GM18858 (cell line): ENCODE data around the gene OR10G6.
"Not testable (repeated sequence)": the region's sequence is repeated elsewhere in the genome, so short reads cannot be mapped to it uniquely, and the experiment has no call there.

ENCODE experiments used
- ATAC-seq: cut with Tn5 transposase; IDR thresholded peaks from one replicate; pipeline ENCODE4 v1.9.1; 2021; ENCODE audit not compliant: unreplicated experiment

Gene OR10G6, protein sequence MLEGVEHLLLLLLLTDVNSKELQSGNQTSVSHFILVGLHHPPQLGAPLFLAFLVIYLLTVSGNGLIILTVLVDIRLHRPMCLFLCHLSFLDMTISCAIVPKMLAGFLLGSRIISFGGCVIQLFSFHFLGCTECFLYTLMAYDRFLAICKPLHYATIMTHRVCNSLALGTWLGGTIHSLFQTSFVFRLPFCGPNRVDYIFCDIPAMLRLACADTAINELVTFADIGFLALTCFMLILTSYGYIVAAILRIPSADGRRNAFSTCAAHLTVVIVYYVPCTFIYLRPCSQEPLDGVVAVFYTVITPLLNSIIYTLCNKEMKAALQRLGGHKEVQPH

GRCh38 chr11:123995119-123995518 lies at the start of gene OR10G6:
Gene OR10G6 (minus strand): TSS chr11:123995161. CDS start chr11:123995161, 0 bp downstream.
- ATAC-seq, result no peak

- no peak for ATAC-seq
These were observed 48.5 kb upstream of the OR10G6 start for GRCh38 chr11:124043420-124043819.

- no peak for ATAC-seq
These were observed 46.3 kb upstream of the OR10G6 start, which contains the start of gene OR10G7 for GRCh38 chr11:124041254-124041653. Gene OR10G7 (minus strand): TSS chr11:124041325. CDS start chr11:124039001, 2,324 bp downstream.

DNA sequence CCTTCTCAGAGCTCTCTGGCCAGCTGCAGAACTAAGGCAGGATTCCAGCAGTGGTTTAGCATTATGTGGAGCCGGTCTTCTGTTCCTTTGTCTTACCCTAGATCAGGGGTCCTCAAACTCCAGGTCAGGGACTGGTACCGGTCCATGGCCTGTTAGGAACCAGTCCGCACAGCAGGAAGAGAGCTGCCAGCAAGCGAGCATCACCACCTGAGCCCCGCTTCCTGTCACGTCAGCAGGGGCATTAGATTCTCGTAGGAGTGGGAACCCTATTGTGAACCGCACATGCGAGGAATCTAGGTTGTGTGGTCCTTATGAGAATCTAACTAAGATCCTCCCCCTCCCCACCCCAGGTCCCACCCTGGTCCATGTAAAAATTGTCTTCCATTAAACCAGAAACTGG lies 44.6 kb upstream of the OR10G6 start:
- no peak for ATAC-seq

GRCh38 chr11:124036666-124037065 lies 41.7 kb upstream of the OR10G6 start:
- ATAC-seq, result no peak

GRCh38 chr11:124026498-124026897 lies 31.5 kb upstream of the OR10G6 start, which contains the start of gene OR10G8:
Gene OR10G8 (plus strand): TSS chr11:124026798. CDS start chr11:124029623, 2,825 bp downstream.
- ATAC-seq, result no peak

GRCh38 chr11:124015837-124016236 lies 20.9 kb upstream of the OR10G6 start:
- not testable (repeated sequence) for ATAC-seq

- no peak for ATAC-seq
These were observed 17.7 kb upstream of the OR10G6 start, which contains the start of gene OR10G4 for GRCh38 chr11:124012697-124013096. Gene OR10G4 (plus strand): TSS chr11:124012997. CDS start chr11:124015575, 2,578 bp downstream.

- ATAC-seq, result no peak
These were observed 15.7 kb downstream of the OR10G6 start for GRCh38 chr11:123979311-123979710.

GRCh38 chr11:123977731-123978347 lies 17.1 kb downstream of the OR10G6 start, which contains the start of gene OR10S1:
Gene OR10S1 (minus strand): TSS chr11:123977781. CDS start chr11:123977664, 117 bp downstream.
- no peak for ATAC-seq

DNA sequence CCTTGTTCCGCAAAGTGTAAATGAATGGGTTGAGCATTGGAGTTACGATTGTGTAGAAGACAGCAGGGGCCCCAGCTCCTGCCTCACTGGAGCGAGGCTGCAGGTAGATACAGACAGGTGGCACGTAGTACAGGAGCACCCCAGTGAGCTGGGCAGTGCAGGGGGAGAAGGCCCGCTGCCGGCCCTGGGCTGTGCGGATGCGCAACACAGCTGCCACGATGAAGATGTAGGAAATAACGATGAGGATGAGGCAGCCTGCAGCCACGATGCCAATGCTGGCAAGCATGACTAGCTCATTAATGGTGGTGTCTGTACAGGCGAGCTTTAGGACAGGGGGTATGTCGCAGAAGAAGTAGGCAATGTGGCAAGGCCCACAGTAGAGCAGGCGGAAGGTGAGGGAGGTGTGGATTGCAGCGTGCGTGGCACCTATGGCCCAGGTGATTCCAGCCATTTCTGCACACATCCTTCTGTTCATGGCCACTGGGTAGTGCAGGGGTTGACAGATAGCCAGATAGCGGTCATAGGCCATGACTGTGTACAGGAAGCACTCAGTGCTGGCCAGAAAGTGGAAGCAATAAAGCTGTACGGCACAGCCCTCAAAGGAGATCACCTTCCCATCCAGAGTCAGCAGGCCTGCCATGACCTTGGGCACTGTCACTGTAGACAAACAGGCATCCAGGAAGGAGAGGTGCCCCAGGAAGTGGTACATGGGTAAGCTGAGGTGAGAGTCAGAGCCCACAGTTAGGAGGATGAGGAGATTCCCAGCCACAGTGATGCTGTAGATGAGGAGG lies 18.0 kb downstream of the OR10G6 start:
- no peak for ATAC-seq

DNA sequence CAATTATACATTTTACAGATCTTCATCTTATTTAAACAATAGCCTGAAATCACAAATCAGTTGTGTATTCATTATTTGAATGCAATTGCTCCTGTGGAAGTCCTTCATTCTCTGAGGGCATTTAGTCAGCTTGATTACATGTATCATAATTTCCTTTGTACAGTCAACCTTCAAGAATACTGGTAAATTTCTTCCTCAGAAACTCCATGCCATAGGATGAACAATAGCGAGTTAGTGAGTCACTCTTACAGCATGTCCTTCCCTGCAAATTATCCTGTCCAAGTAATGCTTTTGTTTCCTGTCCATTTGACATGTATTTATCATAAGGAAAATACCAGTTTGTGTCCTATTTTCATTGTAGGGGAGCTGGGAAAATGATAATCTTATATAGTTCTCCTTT lies 21.1 kb downstream of the OR10G6 start:
- ATAC-seq, result no peak

DNA sequence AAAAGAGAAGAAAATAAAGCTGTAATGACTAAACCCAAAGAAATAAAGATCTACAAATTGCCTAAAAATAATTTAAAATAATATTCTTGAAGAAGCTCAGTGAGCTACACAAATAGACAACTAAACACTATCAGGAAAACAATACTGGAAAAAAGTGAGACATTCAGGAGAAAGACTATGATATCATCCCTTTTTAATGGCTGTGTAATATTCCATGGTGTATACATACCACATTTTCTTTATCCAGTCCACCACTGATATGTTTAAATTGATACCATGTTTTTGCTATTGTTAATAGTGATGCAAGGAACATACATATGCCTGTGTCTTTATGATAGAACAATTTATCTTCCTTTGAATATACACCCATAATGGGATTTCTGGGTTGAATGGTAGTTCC lies 38.2 kb downstream of the OR10G6 start:
- no peak for ATAC-seq

- ATAC-seq, result no peak
These were observed 49.8 kb downstream of the OR10G6 start for GRCh38 chr11:123945132-123945531.
